K562 (cell line): ENCODE measurements around the gene UQCRHL. TPM values are rescaled to one million over a fixed set of nuclear protein-coding genes. Genes with fewer than 3 reads are reported as not detected.

Experiments
- CREM ChIP-seq: IDR thresholded peaks from 2 replicates; pipeline ENCODE4 v1.6.1; 2014; ENCODE audit warnings: antibody characterized with exemption, low read depth
- E2F6 ChIP-seq, 2 experiments: IDR thresholded peaks; 2 replicates each; pipeline ENCODE4 v1.6.1; 2011; ENCODE audit warnings: borderline replicate concordance in 1 of 2, control low read depth in 1 of 2, low read depth in 1 of 2, low read length in 1 of 2, mild to moderate bottlenecking in 1 of 2, mixed read lengths in 1 of 2, moderate library complexity in 1 of 2; ENCODE audit not compliant: insufficient read depth in 1 of 2, insufficient read length in 1 of 2, poor library complexity in 1 of 2, severe bottlenecking in 1 of 2; ENCODE audit errors: extremely low read depth in 1 of 2
- ELF2 ChIP-seq: fragments of 250-450 bp; sonication (Bioruptor Pico); IDR thresholded peaks from 2 replicates; pipeline ENCODE4 v1.5.0; 2021; ENCODE audit warnings: mild to moderate bottlenecking
- IRF9 ChIP-seq: fragments of 450-650 bp; IDR thresholded peaks from 2 replicates; pipeline ENCODE4 v1.6.1; 2016; ENCODE audit warnings: missing biosample characterization, missing genetic modification characterization
- RBM14 ChIP-seq: fragments of 200-400 bp; formaldehyde crosslinking; IDR thresholded peaks from 2 replicates; pipeline ENCODE4 v1.6.1; 2018; ENCODE audit warnings: low read depth, mild to moderate bottlenecking, low read length, moderate library complexity, borderline replicate concordance; ENCODE audit not compliant: insufficient read depth
- SIX5 ChIP-seq, 2 experiments: IDR thresholded peaks; 2 replicates each; pipeline ENCODE4 v1.6.1; 2011; ENCODE audit warnings: low read length in 2 of 2, borderline replicate concordance in 1 of 2, low read depth in 1 of 2, mild to moderate bottlenecking in 1 of 2, moderate library complexity in 1 of 2; ENCODE audit not compliant: insufficient read depth in 1 of 2
- TAL1 ChIP-seq: fragments of 450-650 bp; IDR thresholded peaks from 2 replicates; pipeline ENCODE4 v1.6.1; 2016; ENCODE audit warnings: mild to moderate bottlenecking
- TCF7L2 ChIP-seq: fragments of 150-350 bp; IDR thresholded peaks from 2 replicates; pipeline ENCODE4 v1.6.1; 2016; ENCODE audit warnings: low read depth, mild to moderate bottlenecking, low read length, moderate library complexity
- ZNF12 ChIP-seq: sonication (generic); formaldehyde crosslinking; IDR thresholded peaks from 2 replicates; pipeline ENCODE4 v1.4.0; 2020; ENCODE audit warnings: mild to moderate bottlenecking, missing genetic modification reagents
- ZNF212 ChIP-seq: fragments of 450-650 bp; formaldehyde crosslinking; IDR thresholded peaks from 2 replicates; pipeline ENCODE4 v1.4.0; 2020; ENCODE audit warnings: mild to moderate bottlenecking
- ZNF384 ChIP-seq: IDR thresholded peaks from 2 replicates; pipeline ENCODE4 v1.6.1; 2012; ENCODE audit warnings: low read depth, low read length, improper control_type of control experiment
- ZNF41 ChIP-seq: fragments of 250-450 bp; sonication (Bioruptor Pico); conservative IDR thresholded peaks from 2 replicates; pipeline ENCODE4 v1.4.0; 2020; ENCODE audit warnings: mild to moderate bottlenecking
- ZNF561 ChIP-seq: fragments of 450-650 bp; formaldehyde crosslinking; conservative IDR thresholded peaks from 2 replicates; pipeline ENCODE4 v1.4.0; 2020; ENCODE audit warnings: mild to moderate bottlenecking, moderate library complexity
- ZNF644 ChIP-seq: fragments of 200-800 bp; sonication (Bioruptor generic); IDR thresholded peaks from 2 replicates; pipeline ENCODE4 v1.6.1; 2016; ENCODE audit warnings: low read depth, missing genetic modification characterization, missing compliant biosample characterization
- ZNF75A ChIP-seq: fragments of 450-650 bp; formaldehyde crosslinking; IDR thresholded peaks from 2 replicates; pipeline ENCODE4 v1.4.0; 2020; ENCODE audit warnings: mild to moderate bottlenecking
- polyA plus RNA-seq, 8 experiments: library from polyadenylated mRNA; depleted of rRNA in 4 of 8; stranded (reverse) in 5 of 8; unstranded in 3 of 8; fragments of >200 nt; fragmentation: Nextera tagmentation in 2 of 8; fragmentation: Illumina TruSeq in 1 of 8; extraction: Ambion mirVana in 2 of 8; extraction: Trizol in 1 of 8; gene quantifications; 2 replicates each; pipeline versions ENCODE4 v1.2.1 to v1.2.3, GENCODE V29; 2011 to 2014; ENCODE audit warnings: inconsistent platforms in 1 of 8, missing spikeins in 1 of 8
- total RNA-seq, 7 experiments: library from RNA; depleted of rRNA in 6 of 7; stranded (reverse); fragments of >200 nt in 6 of 7; fragmentation: Illumina TruSeq in 2 of 7; extraction: Trizol in 2 of 7; gene quantifications; 2 replicates each; pipeline versions ENCODE4 v1.2.1 to v1.2.3, GENCODE V29; 2011 to 2021; ENCODE audit warnings: low replicate concordance in 1 of 7
- TF ChIP-seq, protein P1 (sequence below): fragments of 250-450 bp; sonication (Bioruptor Pico); IDR thresholded peaks from 2 replicates; pipeline ENCODE4 v1.8.0; 2022; ENCODE audit warnings: inconsistent platforms
- TF ChIP-seq, protein P2 (sequence below), 2 experiments: fragments of 450-650 bp in 1 of 2; IDR thresholded peaks; 2 replicates each; pipeline ENCODE4 v1.6.1; 2011 to 2017; ENCODE audit warnings: low read depth in 2 of 2, antibody characterized with exemption in 1 of 2, borderline replicate concordance in 1 of 2, low read length in 1 of 2, mild to moderate bottlenecking in 1 of 2, mixed read lengths in 1 of 2; ENCODE audit not compliant: control insufficient read depth in 1 of 2
- TF ChIP-seq, protein P3 (sequence below): sonication (generic); formaldehyde crosslinking; IDR thresholded peaks from 2 replicates; pipeline ENCODE4 v1.9.0; 2022; ENCODE audit warnings: mild to moderate bottlenecking, missing genetic modification reagents

Gene UQCRHL
- total and polyA plus RNA-seq, 9 of the 15 experiments (the other 6 are each of a cell fraction or from before 2014, with no cell fraction given) = 5.1 to 41.3 (median 21.8) TPM

DNA sequence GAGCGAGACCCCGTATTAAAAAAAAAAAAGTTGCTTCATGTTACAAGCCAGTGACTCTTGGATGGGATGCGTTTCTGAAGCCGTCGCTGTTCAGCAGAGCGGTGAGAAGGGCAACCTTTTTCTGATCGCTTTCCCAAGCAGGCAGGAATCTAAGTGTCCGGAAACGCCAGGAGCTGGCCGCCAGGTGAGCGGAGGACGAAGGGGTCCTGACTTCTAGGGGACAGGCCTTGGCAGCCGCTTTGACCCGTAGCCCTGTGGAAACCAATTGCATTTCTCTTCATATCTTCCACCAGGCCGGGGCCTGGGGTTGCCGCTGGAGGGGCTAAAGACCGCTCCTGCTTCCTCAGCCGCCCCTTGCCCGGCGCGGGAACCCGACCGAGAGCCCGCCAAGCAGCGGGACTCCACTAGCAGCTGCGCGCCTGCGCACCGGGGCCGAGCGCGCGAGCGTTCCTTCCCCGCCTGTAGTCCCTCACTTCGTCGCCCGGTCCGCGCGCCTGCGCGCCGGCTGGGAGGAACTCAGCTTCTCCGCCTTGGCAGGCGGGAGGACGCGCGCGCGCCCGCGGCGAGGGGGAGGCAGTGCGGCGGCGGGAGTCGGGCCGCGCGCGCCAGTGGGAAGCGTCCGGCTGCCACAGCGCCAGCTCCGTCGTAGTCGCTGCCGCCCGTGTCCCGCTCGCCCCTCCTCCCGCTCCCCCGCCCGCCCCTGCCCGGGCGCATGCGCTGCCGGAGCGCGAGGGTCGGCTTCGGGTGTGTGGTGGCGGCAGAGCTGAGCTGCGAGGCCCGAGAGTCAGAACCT lies 39.8 kb upstream of the UQCRHL start, which contains the start of gene SPEN (continued):
- TF ChIP-seq, protein P1, sequence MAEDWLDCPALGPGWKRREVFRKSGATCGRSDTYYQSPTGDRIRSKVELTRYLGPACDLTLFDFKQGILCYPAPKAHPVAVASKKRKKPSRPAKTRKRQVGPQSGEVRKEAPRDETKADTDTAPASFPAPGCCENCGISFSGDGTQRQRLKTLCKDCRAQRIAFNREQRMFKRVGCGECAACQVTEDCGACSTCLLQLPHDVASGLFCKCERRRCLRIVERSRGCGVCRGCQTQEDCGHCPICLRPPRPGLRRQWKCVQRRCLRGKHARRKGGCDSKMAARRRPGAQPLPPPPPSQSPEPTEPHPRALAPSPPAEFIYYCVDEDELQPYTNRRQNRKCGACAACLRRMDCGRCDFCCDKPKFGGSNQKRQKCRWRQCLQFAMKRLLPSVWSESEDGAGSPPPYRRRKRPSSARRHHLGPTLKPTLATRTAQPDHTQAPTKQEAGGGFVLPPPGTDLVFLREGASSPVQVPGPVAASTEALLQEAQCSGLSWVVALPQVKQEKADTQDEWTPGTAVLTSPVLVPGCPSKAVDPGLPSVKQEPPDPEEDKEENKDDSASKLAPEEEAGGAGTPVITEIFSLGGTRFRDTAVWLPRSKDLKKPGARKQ (CRISPR knock-in tag) = no peak
- TF ChIP-seq ELF2 (CRISPR knock-in tag) = peak; percentile 29; the same call in 1 of the 2 replicates
- TF ChIP-seq CREM = peak; percentile 68; the same call in 1 of the 2 replicates
- TF ChIP-seq TCF7L2 = no peak
- 0 out of 2 replicates have a peak, but pooled peaks have one; percentile 13 for TF ChIP-seq ZNF561
- 0 out of 2 replicates have a peak, but pooled peaks have one; percentile 33 for TF ChIP-seq ZNF75A (CRISPR knock-in tag)
- TF ChIP-seq TAL1 = no peak; the same call in 1 of the 2 replicates
- no peak for TF ChIP-seq RBM14
- TF ChIP-seq, protein P2, sequence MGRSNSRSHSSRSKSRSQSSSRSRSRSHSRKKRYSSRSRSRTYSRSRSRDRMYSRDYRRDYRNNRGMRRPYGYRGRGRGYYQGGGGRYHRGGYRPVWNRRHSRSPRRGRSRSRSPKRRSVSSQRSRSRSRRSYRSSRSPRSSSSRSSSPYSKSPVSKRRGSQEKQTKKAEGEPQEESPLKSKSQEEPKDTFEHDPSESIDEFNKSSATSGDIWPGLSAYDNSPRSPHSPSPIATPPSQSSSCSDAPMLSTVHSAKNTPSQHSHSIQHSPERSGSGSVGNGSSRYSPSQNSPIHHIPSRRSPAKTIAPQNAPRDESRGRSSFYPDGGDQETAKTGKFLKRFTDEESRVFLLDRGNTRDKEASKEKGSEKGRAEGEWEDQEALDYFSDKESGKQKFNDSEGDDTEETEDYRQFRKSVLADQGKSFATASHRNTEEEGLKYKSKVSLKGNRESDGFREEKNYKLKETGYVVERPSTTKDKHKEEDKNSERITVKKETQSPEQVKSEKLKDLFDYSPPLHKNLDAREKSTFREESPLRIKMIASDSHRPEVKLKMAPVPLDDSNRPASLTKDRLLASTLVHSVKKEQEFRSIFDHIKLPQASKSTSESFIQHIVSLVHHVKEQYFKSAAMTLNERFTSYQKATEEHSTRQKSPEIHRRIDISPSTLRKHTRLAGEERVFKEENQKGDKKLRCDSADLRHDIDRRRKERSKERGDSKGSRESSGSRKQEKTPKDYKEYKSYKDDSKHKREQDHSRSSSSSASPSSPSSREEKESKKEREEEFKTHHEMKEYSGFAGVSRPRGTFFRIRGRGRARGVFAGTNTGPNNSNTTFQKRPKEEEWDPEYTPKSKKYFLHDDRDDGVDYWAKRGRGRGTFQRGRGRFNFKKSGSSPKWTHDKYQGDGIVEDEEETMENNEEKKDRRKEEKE (IDR thresholded peaks at IDR 0.05; ENCODE audit: borderline replicate concordance in 1 of 2, control insufficient read depth in 1 of 2, low read depth in 2 of 2, low read length in 1 of 2) = 0 out of 4 replicates have a peak, but pooled peaks of 1 of the 2 experiments have one; percentile 57
- TF ChIP-seq, protein P3, sequence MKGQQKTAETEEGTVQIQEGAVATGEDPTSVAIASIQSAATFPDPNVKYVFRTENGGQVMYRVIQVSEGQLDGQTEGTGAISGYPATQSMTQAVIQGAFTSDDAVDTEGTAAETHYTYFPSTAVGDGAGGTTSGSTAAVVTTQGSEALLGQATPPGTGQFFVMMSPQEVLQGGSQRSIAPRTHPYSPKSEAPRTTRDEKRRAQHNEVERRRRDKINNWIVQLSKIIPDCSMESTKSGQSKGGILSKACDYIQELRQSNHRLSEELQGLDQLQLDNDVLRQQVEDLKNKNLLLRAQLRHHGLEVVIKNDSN (CRISPR knock-in tag) = peak; percentile 36; the same call in 1 of the 2 replicates
- 0 out of 2 replicates have a peak, but pooled peaks have one; percentile 3 for TF ChIP-seq IRF9
- TF ChIP-seq ZNF644 (tag) = peak; percentile 84
- TF ChIP-seq ZNF212 (CRISPR knock-in tag) = peak; percentile 44; the same call in 1 of the 2 replicates
- TF ChIP-seq ZNF12 = 0 out of 2 replicates have a peak, but pooled peaks have one; percentile 30
- TF ChIP-seq ZNF384 = peak; percentile 79
- TF ChIP-seq SIX5 (IDR thresholded peaks at IDR 0.05; ENCODE audit: borderline replicate concordance in 1 of 2, insufficient read depth in 1 of 2, low read depth in 1 of 2, low read length in 2 of 2) = no peak
- TF ChIP-seq ZNF41 (CRISPR knock-in tag) = peak; percentile 40; the same call in 1 of the 2 replicates
- TF ChIP-seq E2F6 (IDR thresholded peaks at IDR 0.05; ENCODE audit: borderline replicate concordance in 1 of 2, extremely low read depth in 1 of 2, insufficient read depth in 1 of 2, insufficient read length in 1 of 2, low read depth in 1 of 2, low read length in 1 of 2, poor library complexity in 1 of 2, severe bottlenecking in 1 of 2) = peak; percentile 78 to 82
